WTC11 (cell line): ENCODE results near the gene PTPRN2. TPM values are rescaled to one million over a fixed set of nuclear protein-coding genes. Genes with fewer than 3 reads are reported as not detected.

Experiments
- ATAC-seq: fragments of 200-7000 bp; cut with Tn5 transposase; 2 replicates; pipeline ENCODE4 v1.10.0; 2021; ENCODE audit warnings: mild to moderate bottlenecking, moderate library complexity
- CTCF ChIA-PET: fragments of 300-600 bp; sonication (Branson Sonifier 250); formaldehyde crosslinking; loops from one replicate; lab custom pipeline; 2021; ENCODE audit warnings: antibody characterized with exemption; lab: Charles Lee
- POLR2A ChIA-PET: fragments of 350-600 bp; sonication (Branson Sonifier 250); formaldehyde crosslinking; loops from one replicate; lab custom pipeline; 2021; ENCODE audit warnings: antibody characterized with exemption; lab: Charles Lee
- DNase-seq: peaks from one replicate; pipeline ENCODE4 v3.0.0; 2021; ENCODE audit warnings: low spot score
- H3K27ac Mint-ChIP-seq: 2 replicates; pipeline ENCODE4 v1.8.0; 2021; ENCODE audit warnings: mixed read lengths
- H3K27me3 Mint-ChIP-seq: 2 replicates; pipeline ENCODE4 v1.8.0; 2021; ENCODE audit warnings: low read depth, mild to moderate bottlenecking, moderate library complexity, mixed read lengths
- H3K36me3 Mint-ChIP-seq: 2 replicates; pipeline ENCODE4 v1.8.0; 2021; ENCODE audit warnings: mixed read lengths
- H3K4me1 Mint-ChIP-seq: 2 replicates; pipeline ENCODE4 v1.8.0; 2022; ENCODE audit warnings: mixed read lengths
- H3K4me3 Mint-ChIP-seq: 2 replicates; pipeline ENCODE4 v1.8.0; 2021; ENCODE audit warnings: mild to moderate bottlenecking, moderate library complexity, mixed read lengths
- H3K9me3 Mint-ChIP-seq: 2 replicates; pipeline ENCODE4 v1.8.0; 2021; ENCODE audit warnings: mixed read lengths
- ETV6 ChIP-seq: sonication (generic); formaldehyde crosslinking; IDR thresholded peaks from 2 replicates; pipeline ENCODE4 v1.8.1; 2022; ENCODE audit warnings: mild to moderate bottlenecking, missing genetic modification reagents
- JAZF1 ChIP-seq: fragments of 250-450 bp; sonication (Bioruptor Pico); IDR thresholded peaks from 2 replicates; pipeline ENCODE4 v1.9.0; 2021; ENCODE audit warnings: moderate library complexity, mild to moderate bottlenecking, inconsistent platforms
- PRRX2 ChIP-seq: fragments of 250-450 bp; sonication (Bioruptor Pico); IDR thresholded peaks from 2 replicates; pipeline ENCODE4 v1.8.0; 2021; ENCODE audit warnings: mild to moderate bottlenecking
- TCF7 ChIP-seq: sonication (generic); formaldehyde crosslinking; IDR thresholded peaks from 2 replicates; pipeline ENCODE4 v1.8.0; 2022; ENCODE audit warnings: mild to moderate bottlenecking, low read depth, missing genetic modification reagents, moderate library complexity
- ZNF423 ChIP-seq: fragments of 250-450 bp; sonication (Bioruptor Pico); IDR thresholded peaks from 2 replicates; pipeline ENCODE4 v2.1.2; 2022; ENCODE audit warnings: mild to moderate bottlenecking, moderate library complexity
- total RNA-seq: library from RNA; stranded (reverse); gene quantifications from 3 replicates; pipeline ENCODE4 v1.2.3, GENCODE V29; 2021
- TF ChIP-seq, protein P1 (sequence below): sonication (generic); formaldehyde crosslinking; IDR thresholded peaks from 2 replicates; pipeline ENCODE4 v1.8.1; 2022; ENCODE audit warnings: missing genetic modification reagents, borderline replicate concordance
- TF ChIP-seq, protein P2 (sequence below): fragments of 250-450 bp; sonication (Bioruptor Pico); IDR thresholded peaks from 2 replicates; pipeline ENCODE4 v1.9.0; 2021; ENCODE audit warnings: mild to moderate bottlenecking, borderline replicate concordance
- TF ChIP-seq, protein P3 (sequence below): sonication (generic); formaldehyde crosslinking; IDR thresholded peaks from 2 replicates; pipeline ENCODE4 v1.8.0; 2023; ENCODE audit warnings: missing genetic modification reagents, mild to moderate bottlenecking, borderline replicate concordance
- TF ChIP-seq, protein P4 (sequence below): fragments of 200-600 bp; IDR thresholded peaks from 2 replicates; pipeline ENCODE4 v1.8.0; 2022; ENCODE audit warnings: antibody characterized with exemption
- TF ChIP-seq, protein P5 (sequence below): sonication (generic); formaldehyde crosslinking; IDR thresholded peaks from 2 replicates; pipeline ENCODE4 v1.8.0; 2022; ENCODE audit warnings: missing genetic modification reagents

The PTPRN2 gene
- total RNA-seq, 1 experiment from 2014 or later = 4.7 TPM

DNA sequence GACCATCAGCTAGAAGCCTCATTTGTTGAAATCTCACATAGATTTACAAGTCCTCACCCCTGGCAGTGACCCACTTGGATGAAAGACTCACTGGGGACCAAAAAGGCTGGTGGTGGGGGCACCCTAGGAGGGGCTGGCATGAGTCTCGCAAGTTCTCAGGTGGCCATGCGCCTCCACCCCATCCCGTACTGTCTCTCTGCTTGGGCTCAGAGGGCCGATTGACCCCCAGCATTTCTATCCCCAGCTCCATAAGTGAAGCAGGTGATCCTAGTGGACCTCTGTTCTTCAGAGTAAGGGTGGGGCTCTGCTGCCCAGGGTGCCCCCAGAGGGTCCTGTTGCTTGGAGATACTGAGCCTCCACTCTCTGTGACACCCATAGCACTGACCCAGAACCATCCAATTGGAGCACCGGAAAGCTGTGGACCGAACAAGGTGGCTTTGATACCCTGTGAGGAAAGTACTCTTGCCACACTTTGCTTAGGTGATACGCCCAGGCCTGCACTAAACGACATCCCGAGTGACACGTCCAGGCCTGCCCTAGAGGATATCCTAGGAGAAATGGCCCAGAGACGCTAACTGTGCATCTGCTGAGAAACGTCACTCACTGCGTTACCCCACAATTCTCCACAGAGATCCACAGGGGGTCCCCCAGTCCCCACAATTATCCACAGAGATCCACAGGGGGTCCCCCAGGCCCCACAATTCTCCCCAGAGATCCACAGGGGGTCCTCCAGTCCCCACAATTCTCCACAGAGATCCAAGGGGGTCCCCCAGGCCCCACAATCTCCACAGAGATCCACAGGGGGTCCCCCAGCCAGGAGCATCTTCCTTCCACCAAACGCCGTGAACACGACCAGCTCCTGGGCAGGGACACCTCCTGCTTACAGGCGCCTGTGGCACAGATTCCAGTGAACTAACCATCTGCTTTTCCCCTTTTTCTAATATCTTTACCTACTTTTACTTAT, 262.9 kb downstream of the PTPRN2 start:
- peaks cover 10% of the 10 kb centered on the region for H3K27me3 Mint-ChIP-seq
- TF ChIP-seq TCF7 = no peak
- TF ChIP-seq, protein P1, sequence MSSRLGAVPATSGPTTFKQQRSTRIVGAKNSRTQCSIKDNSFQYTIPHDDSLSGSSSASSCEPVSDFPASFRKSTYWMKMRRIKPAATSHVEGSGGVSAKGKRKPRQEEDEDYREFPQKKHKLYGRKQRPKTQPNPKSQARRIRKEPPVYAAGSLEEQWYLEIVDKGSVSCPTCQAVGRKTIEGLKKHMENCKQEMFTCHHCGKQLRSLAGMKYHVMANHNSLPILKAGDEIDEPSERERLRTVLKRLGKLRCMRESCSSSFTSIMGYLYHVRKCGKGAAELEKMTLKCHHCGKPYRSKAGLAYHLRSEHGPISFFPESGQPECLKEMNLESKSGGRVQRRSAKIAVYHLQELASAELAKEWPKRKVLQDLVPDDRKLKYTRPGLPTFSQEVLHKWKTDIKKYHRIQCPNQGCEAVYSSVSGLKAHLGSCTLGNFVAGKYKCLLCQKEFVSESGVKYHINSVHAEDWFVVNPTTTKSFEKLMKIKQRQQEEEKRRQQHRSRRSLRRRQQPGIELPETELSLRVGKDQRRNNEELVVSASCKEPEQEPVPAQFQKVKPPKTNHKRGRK (CRISPR knock-in tag) = no peak
- TF ChIP-seq JAZF1 (CRISPR knock-in tag) = no peak
- TF ChIP-seq, protein P2, sequence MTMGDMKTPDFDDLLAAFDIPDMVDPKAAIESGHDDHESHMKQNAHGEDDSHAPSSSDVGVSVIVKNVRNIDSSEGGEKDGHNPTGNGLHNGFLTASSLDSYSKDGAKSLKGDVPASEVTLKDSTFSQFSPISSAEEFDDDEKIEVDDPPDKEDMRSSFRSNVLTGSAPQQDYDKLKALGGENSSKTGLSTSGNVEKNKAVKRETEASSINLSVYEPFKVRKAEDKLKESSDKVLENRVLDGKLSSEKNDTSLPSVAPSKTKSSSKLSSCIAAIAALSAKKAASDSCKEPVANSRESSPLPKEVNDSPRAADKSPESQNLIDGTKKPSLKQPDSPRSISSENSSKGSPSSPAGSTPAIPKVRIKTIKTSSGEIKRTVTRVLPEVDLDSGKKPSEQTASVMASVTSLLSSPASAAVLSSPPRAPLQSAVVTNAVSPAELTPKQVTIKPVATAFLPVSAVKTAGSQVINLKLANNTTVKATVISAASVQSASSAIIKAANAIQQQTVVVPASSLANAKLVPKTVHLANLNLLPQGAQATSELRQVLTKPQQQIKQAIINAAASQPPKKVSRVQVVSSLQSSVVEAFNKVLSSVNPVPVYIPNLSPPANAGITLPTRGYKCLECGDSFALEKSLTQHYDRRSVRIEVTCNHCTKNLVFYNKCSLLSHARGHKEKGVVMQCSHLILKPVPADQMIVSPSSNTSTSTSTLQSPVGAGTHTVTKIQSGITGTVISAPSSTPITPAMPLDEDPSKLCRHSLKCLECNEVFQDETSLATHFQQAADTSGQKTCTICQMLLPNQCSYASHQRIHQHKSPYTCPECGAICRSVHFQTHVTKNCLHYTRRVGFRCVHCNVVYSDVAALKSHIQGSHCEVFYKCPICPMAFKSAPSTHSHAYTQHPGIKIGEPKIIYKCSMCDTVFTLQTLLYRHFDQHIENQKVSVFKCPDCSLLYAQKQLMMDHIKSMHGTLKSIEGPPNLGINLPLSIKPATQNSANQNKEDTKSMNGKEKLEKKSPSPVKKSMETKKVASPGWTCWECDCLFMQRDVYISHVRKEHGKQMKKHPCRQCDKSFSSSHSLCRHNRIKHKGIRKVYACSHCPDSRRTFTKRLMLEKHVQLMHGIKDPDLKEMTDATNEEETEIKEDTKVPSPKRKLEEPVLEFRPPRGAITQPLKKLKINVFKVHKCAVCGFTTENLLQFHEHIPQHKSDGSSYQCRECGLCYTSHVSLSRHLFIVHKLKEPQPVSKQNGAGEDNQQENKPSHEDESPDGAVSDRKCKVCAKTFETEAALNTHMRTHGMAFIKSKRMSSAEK (CRISPR knock-in tag) = no peak
- TF ChIP-seq ZNF423 (CRISPR knock-in tag) = no peak
- TF ChIP-seq PRRX2 = no peak
- no peak for TF ChIP-seq ETV6 (CRISPR knock-in tag)
- TF ChIP-seq, protein P3, sequence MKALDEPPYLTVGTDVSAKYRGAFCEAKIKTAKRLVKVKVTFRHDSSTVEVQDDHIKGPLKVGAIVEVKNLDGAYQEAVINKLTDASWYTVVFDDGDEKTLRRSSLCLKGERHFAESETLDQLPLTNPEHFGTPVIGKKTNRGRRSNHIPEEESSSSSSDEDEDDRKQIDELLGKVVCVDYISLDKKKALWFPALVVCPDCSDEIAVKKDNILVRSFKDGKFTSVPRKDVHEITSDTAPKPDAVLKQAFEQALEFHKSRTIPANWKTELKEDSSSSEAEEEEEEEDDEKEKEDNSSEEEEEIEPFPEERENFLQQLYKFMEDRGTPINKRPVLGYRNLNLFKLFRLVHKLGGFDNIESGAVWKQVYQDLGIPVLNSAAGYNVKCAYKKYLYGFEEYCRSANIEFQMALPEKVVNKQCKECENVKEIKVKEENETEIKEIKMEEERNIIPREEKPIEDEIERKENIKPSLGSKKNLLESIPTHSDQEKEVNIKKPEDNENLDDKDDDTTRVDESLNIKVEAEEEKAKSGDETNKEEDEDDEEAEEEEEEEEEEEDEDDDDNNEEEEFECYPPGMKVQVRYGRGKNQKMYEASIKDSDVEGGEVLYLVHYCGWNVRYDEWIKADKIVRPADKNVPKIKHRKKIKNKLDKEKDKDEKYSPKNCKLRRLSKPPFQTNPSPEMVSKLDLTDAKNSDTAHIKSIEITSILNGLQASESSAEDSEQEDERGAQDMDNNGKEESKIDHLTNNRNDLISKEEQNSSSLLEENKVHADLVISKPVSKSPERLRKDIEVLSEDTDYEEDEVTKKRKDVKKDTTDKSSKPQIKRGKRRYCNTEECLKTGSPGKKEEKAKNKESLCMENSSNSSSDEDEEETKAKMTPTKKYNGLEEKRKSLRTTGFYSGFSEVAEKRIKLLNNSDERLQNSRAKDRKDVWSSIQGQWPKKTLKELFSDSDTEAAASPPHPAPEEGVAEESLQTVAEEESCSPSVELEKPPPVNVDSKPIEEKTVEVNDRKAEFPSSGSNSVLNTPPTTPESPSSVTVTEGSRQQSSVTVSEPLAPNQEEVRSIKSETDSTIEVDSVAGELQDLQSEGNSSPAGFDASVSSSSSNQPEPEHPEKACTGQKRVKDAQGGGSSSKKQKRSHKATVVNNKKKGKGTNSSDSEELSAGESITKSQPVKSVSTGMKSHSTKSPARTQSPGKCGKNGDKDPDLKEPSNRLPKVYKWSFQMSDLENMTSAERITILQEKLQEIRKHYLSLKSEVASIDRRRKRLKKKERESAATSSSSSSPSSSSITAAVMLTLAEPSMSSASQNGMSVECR (CRISPR knock-in tag) = no peak
- TF ChIP-seq, protein P4, sequence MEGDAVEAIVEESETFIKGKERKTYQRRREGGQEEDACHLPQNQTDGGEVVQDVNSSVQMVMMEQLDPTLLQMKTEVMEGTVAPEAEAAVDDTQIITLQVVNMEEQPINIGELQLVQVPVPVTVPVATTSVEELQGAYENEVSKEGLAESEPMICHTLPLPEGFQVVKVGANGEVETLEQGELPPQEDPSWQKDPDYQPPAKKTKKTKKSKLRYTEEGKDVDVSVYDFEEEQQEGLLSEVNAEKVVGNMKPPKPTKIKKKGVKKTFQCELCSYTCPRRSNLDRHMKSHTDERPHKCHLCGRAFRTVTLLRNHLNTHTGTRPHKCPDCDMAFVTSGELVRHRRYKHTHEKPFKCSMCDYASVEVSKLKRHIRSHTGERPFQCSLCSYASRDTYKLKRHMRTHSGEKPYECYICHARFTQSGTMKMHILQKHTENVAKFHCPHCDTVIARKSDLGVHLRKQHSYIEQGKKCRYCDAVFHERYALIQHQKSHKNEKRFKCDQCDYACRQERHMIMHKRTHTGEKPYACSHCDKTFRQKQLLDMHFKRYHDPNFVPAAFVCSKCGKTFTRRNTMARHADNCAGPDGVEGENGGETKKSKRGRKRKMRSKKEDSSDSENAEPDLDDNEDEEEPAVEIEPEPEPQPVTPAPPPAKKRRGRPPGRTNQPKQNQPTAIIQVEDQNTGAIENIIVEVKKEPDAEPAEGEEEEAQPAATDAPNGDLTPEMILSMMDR = no peak
- TF ChIP-seq, protein P5, sequence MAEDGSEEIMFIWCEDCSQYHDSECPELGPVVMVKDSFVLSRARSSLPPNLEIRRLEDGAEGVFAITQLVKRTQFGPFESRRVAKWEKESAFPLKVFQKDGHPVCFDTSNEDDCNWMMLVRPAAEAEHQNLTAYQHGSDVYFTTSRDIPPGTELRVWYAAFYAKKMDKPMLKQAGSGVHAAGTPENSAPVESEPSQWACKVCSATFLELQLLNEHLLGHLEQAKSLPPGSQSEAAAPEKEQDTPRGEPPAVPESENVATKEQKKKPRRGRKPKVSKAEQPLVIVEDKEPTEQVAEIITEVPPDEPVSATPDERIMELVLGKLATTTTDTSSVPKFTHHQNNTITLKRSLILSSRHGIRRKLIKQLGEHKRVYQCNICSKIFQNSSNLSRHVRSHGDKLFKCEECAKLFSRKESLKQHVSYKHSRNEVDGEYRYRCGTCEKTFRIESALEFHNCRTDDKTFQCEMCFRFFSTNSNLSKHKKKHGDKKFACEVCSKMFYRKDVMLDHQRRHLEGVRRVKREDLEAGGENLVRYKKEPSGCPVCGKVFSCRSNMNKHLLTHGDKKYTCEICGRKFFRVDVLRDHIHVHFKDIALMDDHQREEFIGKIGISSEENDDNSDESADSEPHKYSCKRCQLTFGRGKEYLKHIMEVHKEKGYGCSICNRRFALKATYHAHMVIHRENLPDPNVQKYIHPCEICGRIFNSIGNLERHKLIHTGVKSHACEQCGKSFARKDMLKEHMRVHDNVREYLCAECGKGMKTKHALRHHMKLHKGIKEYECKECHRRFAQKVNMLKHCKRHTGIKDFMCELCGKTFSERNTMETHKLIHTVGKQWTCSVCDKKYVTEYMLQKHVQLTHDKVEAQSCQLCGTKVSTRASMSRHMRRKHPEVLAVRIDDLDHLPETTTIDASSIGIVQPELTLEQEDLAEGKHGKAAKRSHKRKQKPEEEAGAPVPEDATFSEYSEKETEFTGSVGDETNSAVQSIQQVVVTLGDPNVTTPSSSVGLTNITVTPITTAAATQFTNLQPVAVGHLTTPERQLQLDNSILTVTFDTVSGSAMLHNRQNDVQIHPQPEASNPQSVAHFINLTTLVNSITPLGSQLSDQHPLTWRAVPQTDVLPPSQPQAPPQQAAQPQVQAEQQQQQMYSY = no peak
- TF ChIP-seq, all 79 proteins: peak for 0
- DNase-seq = no peak
- Mint-ChIP-seq H3K4me3 (no peak overlapping the region; the same call in 1 of the 2 replicates), H3K9me3 (peaks cover 22% of the 10 kb centered on the region), H3K27ac (no peak overlapping the region), H3K4me1 (peaks cover 32% of the 10 kb centered on the region), H3K36me3 (peaks cover 18% of the 10 kb centered on the region)
- no peak for ATAC-seq
- CTCF ChIA-PET = no interaction called here
- POLR2A ChIA-PET = no interaction called here
